AG09319 (cell line): ENCODE data around the gene PRKX.

Source experiments
- DNase-seq: peaks from one replicate; pipeline ENCODE4 v3.0.0-alpha.2; 2010; ENCODE audit warnings: low read depth; ENCODE audit errors: extremely low read depth
- TF ChIP-seq, protein P1 (sequence below): IDR thresholded peaks from 2 replicates; pipeline ENCODE4 v1.5.1; 2011; ENCODE audit warnings: low read depth, mild to moderate bottlenecking, inconsistent platforms, low read length, moderate library complexity

PRKX gene

DNA sequence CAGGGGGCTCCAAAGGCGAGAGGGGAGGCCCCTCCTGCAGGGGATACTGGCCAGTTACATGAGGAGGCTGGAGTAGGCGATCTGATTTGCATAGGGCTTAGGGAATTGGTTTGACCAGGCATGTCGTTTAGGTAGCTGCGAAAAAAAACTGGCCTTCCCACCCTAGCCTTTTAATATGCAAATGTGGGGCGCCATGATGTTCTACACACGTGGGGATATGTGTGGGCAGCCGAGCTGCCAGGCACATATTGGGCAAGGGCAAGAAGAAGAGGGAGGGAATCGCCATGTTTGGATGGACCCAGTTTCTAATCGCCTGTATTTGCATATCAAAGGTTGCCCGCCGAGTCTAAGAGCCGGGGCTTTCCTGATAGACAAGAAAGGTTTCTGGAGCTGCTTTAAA, 121.3 kb downstream of the PRKX start:
- TF ChIP-seq, protein P1, sequence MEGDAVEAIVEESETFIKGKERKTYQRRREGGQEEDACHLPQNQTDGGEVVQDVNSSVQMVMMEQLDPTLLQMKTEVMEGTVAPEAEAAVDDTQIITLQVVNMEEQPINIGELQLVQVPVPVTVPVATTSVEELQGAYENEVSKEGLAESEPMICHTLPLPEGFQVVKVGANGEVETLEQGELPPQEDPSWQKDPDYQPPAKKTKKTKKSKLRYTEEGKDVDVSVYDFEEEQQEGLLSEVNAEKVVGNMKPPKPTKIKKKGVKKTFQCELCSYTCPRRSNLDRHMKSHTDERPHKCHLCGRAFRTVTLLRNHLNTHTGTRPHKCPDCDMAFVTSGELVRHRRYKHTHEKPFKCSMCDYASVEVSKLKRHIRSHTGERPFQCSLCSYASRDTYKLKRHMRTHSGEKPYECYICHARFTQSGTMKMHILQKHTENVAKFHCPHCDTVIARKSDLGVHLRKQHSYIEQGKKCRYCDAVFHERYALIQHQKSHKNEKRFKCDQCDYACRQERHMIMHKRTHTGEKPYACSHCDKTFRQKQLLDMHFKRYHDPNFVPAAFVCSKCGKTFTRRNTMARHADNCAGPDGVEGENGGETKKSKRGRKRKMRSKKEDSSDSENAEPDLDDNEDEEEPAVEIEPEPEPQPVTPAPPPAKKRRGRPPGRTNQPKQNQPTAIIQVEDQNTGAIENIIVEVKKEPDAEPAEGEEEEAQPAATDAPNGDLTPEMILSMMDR, result no peak
- DNase-seq, result no peak

DNA sequence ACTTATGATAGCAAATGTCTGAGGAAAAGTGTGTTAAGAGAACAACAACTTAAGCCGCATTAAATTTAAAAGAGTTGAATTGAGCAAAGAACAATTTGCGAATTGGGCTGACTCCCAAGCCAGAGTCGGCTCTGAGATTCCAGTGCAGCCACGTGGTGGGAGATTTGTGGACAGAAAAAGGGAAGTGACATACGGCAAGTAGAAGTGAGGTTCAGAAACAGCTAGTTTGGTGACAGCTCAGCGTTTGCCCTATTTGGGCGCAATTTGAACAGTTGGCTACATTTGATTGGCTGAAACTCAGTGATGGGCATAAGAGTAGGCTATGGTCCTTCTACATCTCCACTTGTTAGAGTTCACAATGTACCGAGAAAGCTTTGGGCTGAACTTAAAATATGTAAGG, 124.0 kb downstream of the PRKX start:
- no peak for DNase-seq
- TF ChIP-seq, protein P1, result no peak

DNA sequence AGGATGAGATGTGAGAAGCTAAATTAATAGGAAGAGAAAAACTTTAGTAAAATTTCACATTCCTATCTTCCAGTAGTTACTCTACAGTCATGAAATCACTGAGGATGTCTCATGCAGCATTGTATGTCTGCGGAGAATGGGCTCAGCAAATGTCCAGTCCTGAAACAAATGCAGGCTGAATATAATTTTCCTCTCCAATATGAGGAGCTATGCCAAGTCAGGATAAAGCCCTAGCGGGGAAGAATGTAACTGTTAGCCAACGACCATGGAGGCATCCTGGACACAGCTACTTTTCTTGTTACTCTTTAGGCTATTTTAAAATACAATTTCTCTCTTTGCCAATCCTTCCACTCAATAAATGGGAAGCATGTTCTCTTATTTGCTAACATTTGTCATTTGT, 127.7 kb downstream of the PRKX start:
- DNase-seq, result no peak
- TF ChIP-seq, protein P1, result peak; percentile 4

DNA sequence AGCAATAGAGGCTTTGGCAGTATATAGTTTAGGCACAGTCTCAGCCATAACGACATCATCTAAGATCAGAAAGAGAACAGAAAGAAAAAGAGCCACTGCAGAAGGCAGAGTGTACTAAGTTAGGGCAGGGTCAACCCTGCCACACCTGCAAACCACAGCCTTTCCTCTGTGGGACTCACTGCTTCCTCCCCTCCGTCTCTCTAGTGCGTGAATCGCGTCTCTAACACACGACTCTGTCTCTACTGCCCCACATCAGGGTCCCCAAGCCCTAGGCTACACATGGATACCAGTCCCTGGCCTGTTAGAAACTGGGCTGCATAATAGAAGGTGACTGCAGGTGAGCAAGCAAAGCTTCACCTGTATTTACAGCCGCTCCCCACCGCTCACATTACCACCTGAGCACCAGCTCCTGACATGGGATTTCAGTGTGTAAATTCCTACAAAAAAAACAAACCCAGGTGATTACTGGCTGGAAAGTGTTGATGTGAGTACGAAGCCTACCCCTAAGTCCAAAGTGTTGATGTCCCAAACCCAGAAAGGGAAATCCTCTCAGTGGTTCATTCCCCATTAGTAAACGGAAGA, 128.9 kb downstream of the PRKX start:
- TF ChIP-seq, protein P1, result no peak
- no peak for DNase-seq

DNA sequence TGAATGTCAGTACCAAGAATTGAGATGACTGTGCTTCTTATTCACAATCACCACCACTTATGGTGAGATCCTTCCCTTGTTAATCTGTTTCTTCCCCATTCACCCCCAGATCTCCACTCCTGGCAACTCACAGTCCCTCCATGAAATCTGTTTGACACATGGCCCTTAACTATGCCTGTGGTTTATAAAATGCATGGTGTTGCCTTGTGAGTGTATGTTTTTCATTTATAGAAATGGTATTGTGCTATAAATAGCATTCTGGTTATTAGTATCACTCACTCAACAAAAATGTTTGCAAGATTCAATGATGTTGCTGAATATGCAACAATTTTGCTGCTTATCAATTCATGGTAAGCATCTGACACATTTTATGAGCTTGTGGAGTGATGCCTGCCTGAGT, 131.0 kb downstream of the PRKX start:
- TF ChIP-seq, protein P1, result no peak
- no peak for DNase-seq

DNA sequence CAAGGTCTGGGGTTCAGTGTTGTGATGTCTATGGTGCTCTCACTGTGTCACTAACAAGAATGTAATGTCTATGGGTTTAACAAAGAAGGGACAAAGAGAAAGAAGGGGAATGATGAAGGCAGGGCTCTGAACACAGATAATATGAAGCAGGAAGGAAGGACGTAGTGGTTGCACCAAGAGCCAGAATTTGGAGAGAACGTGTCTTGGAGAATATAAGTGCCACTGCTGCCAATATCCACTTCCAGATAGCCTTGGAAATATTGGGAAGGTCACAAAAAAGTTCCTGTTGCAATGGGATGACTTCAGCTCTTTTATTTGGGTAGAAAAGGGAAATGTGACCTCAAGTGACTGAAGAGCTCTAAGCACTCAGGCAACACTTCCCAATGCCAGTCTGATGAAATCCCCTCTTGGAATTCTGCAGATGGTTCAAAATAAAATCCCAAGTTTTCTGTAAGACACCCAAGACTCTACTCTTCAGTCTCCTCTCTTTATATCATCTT, 131.8 kb downstream of the PRKX start:
- TF ChIP-seq, protein P1, result no peak
- DNase-seq, result no peak

DNA sequence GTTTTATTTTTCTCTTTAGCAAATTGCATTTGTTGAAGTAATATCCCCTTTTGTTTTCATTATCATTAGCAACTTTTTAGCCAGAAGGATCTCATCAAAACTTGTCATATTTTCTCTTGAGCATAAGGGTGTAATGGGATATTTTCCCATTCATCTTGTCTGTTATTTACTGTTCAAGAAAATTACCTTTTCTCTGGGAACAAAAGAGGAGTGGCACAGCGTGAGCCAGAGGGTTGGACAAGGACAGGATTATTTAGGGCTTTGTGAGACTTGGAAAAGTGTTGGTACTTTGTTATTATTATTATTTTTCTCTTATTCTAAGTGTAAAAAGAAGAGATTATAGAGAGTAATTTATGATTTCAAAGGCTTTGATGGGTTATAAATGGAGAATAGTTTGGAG, 135.9 kb downstream of the PRKX start:
- TF ChIP-seq, protein P1, result no peak
- DNase-seq, result no peak
